GM06990 (cell line): ENCODE measurements around the gene DCAF8.

Experiments
- DNase-seq: peaks from one replicate; pipeline ENCODE4 v3.0.0-alpha.2; 2011; ENCODE audit not compliant: insufficient read length; ENCODE audit errors: extremely low read depth
- H3K27me3 ChIP-seq: replicated peaks from 2 replicates; pipeline ENCODE4 v1.6.0; 2011; ENCODE audit warnings: low read length; ENCODE audit not compliant: control insufficient read depth, insufficient read depth
- H3K36me3 ChIP-seq: 2 replicates; pipeline ENCODE4 v1.5.1; 2011; ENCODE audit warnings: low read length; ENCODE audit not compliant: control insufficient read depth, insufficient read depth
- H3K4me3 ChIP-seq: replicated peaks from 2 replicates; pipeline ENCODE4 v1.5.1; 2011; ENCODE audit warnings: low read depth, mild to moderate bottlenecking, control low read depth, low read length
- TF ChIP-seq, protein P1 (sequence below): IDR thresholded peaks from 2 replicates; pipeline ENCODE4 v1.5.1; 2011; ENCODE audit warnings: low read length, control low read depth, mild to moderate bottlenecking, inconsistent platforms; ENCODE audit not compliant: insufficient read depth, poor library complexity, severe bottlenecking

DCAF8 gene

DNA sequence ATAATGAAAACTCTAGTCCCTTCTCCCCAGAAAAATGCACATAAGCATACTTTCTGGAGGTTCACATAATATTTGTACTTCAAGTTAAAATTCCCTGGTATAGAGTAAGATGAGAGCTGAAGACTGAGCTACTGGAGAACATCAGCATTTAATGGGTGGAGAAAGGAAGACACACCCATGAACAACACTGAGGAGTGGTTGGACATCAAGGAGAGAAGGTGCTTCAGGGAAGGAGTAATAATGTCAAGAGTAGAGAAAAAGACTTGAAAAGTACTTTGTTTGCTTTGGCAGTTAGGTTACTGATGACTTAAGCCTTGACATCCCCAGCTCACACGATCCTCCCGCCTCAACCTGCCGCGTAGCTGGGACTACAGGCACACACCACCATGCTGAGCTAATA lies 35.3 kb downstream of the DCAF8 start:
- Histone ChIP-seq H3K36me3 (peaks cover 29% of the 10 kb centered on the region), H3K27me3 (no peaks in the 10 kb centered on the region), H3K4me3 (no peak overlapping the region)
- TF ChIP-seq, protein P1, sequence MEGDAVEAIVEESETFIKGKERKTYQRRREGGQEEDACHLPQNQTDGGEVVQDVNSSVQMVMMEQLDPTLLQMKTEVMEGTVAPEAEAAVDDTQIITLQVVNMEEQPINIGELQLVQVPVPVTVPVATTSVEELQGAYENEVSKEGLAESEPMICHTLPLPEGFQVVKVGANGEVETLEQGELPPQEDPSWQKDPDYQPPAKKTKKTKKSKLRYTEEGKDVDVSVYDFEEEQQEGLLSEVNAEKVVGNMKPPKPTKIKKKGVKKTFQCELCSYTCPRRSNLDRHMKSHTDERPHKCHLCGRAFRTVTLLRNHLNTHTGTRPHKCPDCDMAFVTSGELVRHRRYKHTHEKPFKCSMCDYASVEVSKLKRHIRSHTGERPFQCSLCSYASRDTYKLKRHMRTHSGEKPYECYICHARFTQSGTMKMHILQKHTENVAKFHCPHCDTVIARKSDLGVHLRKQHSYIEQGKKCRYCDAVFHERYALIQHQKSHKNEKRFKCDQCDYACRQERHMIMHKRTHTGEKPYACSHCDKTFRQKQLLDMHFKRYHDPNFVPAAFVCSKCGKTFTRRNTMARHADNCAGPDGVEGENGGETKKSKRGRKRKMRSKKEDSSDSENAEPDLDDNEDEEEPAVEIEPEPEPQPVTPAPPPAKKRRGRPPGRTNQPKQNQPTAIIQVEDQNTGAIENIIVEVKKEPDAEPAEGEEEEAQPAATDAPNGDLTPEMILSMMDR = no peak
- DNase-seq = no peak

DNA sequence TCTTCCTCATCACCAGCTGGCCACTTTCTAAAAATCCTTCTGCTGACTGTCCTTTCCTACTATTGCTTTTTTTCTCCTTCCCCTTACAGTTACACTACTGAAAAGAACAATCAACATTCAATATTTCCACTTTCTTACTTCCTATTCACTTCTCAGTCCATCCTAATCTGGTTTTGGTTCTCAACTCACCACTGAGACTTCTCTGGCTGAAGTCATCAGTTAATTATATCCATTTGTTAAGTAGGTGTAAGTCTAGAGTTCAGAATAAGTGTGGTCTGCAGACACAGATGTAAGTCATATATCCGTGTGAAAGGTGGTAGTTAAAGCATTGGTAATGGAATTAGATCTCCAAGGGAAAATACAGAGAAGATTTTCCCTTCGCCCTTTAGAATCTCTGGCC lies 35.7 kb downstream of the DCAF8 start:
- no peaks in the 10 kb centered on the region for H3K27me3 ChIP-seq
- TF ChIP-seq, protein P1 = no peak
- no peak overlapping the region for H3K4me3 ChIP-seq
- H3K36me3 ChIP-seq = peaks cover 27% of the 10 kb centered on the region
- no peak for DNase-seq

DNA sequence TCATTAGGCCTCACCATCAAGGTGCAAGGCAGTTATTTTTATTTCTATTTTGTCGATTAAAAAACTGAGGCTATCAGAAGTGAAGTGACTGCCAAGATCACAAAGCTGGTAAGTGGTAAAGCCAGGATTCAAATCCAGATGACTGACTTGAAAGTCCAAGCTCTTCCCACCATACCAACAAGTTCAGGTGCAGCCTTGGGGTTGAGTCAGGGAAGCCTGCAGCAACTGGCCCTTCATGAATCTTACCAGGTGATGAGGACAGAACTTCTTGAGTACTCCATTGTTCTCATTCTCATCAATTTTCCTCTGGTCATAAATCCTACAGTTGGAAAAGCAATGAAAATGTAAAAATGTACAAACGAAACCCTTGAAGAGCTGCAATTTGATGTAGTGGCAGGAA lies 37.0 kb downstream of the DCAF8 start:
- TF ChIP-seq, protein P1 = no peak
- H3K27me3 ChIP-seq = no peaks in the 10 kb centered on the region
- no peak for DNase-seq
- H3K4me3 ChIP-seq = no peak overlapping the region
- H3K36me3 ChIP-seq = peaks cover 27% of the 10 kb centered on the region

GRCh38 chr1:160224606-160225005 lies 37.7 kb downstream of the DCAF8 start:
- TF ChIP-seq, protein P1 = no peak
- peaks cover 25% of the 10 kb centered on the region for H3K36me3 ChIP-seq
- H3K27me3 ChIP-seq = no peaks in the 10 kb centered on the region
- H3K4me3 ChIP-seq = no peak overlapping the region
- no peak for DNase-seq

GRCh38 chr1:160222546-160222945 lies 39.8 kb downstream of the DCAF8 start:
- Histone ChIP-seq H3K27me3 (no peaks in the 10 kb centered on the region), H3K36me3 (peaks cover 31% of the 10 kb centered on the region), H3K4me3 (no peak overlapping the region)
- DNase-seq = no peak
- TF ChIP-seq, protein P1 = no peak

- Histone ChIP-seq H3K36me3 (peaks cover 41% of the 10 kb centered on the region), H3K4me3 (no peak overlapping the region), H3K27me3 (no peaks in the 10 kb centered on the region)
- no peak for DNase-seq
- TF ChIP-seq, protein P1 = no peak
These were observed 41.3 kb downstream of the DCAF8 start for GRCh38 chr1:160221089-160221488.
